GM21737 (cell line): ENCODE results near the gene CACNA2D3.

Experiments
- ATAC-seq: cut with Tn5 transposase; IDR thresholded peaks from one replicate; pipeline ENCODE4 v1.9.1; 2021; ENCODE audit warnings: mild to moderate bottlenecking, moderate library complexity; ENCODE audit not compliant: unreplicated experiment

Gene CACNA2D3

DNA sequence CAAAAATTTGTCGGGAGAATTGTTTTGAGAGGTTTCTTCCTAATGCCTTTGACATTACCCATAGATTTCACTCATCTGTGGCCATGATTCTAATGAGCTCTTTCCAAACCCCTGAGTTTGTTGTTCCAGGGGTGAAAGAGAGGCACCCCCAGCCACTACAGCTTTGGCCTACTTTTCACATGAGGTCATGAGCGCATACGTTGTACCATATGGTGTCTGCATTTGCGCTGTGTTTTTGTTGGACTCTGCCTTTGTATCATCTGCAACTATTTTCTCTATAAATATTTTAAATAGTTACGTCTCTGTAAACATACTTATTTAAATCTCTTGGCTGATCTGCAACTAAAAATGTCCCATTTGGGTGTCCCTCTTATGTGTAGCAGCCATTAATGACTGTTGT, 697.6 kb downstream of the CACNA2D3 start:
- no peak for ATAC-seq

DNA sequence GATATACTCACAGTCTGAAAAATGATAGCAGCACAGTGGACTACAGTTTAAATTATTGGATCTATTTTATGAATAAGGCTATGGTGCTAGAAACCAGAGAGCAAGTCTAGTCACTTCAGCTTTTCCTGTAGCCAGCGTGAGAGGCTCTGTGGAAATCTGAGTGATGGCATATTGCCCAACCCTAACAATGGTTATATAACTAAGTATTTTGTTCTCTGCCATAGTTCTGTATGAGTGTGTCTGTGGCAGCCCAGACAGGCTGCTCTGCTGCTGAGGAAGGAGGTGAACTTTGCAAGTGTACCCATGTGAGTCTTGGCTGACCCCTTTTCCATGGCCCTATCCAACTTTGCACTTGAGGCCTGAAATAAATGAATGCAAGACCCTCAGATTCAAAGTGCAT, 699.9 kb downstream of the CACNA2D3 start:
- no peak for ATAC-seq

DNA sequence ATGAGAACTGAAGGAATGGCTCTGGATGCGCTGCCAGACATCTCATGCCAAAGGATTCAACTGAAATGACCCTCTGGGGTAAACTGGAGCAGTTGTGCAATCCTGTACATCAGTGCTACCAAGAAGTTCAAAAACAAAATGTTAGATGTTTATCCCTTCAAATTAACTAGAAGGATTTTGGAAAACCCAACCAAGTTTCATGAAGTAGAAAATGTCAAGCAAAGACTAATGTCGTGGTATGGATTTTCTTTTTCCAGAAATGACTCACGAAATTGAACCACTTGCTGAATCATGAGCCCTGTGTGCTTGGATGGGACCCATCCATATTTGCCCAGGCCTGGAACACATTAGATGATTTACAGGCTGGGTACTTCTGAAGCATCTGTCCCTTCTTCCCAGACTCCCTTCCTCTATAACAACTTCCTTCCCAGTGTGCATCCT, 703.9 kb downstream of the CACNA2D3 start:
- ATAC-seq: no peak

DNA sequence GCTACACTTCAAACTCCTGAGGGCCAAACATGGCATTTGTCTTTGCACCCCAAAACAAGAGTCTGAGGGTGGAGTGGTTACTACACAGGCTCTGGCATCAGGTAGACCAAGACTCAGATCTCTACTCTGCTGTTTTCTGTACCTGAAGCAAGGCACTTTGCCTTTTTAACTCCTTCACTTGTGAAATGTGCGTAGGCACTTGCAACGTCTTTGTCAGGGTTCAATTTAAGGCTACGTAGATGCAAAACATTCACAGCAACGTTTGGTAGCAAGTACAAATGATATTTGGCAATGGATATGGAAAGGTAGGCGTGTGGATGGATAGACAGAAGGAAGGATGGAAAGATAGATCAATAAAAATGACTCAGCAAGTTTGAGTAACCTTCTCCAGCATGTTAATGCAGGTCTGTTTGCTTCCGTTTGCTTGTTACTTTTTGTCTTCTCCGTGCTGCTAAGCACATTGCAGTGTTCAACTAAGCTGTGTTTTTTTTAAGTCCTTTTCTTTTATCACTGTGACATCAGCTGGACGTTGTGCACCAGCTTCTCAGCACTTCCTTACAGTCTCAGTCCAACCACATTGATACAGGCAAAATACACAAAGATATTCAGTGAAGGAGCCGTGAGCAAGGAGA, 704.8 kb downstream of the CACNA2D3 start:
- no peak for ATAC-seq

DNA sequence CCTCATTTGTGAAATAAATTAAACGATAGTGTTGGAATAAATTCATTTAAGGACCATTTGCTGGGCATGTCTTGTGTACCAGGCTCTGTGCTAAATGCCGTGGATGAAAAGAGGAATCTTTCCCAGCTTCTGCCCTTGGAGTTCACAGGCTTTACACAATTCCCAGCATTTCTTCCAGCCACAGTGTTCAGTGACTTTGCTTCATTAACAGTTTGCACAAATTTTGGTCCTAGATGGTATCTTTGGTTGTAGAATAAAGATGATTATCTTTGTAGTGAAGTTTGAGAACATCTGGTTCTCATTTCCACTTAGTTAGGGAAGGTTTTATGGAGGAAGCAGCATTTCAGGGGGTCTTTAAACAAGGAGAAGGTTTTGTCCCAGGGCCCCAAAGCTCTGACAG, 705.4 kb downstream of the CACNA2D3 start:
- ATAC-seq: no peak

DNA sequence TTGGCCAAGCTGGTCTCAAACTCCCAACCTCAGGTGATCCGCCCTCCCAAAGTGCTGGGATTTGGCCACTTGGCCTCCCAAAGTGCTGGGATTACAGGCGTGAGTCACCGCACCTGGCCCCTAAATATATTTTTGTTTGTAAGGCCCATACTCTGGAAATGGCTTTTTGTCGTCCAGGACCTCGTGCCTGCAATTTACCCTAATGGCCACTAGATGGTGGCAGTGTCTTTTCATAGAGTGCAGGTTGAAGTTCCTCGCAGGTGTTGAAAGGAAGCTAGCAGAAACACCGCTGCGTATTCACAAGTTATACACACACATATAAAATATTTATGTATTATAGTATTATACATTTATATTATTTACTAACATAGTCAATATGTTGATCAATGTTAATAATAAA, 708.3 kb downstream of the CACNA2D3 start:
- ATAC-seq: no peak

DNA sequence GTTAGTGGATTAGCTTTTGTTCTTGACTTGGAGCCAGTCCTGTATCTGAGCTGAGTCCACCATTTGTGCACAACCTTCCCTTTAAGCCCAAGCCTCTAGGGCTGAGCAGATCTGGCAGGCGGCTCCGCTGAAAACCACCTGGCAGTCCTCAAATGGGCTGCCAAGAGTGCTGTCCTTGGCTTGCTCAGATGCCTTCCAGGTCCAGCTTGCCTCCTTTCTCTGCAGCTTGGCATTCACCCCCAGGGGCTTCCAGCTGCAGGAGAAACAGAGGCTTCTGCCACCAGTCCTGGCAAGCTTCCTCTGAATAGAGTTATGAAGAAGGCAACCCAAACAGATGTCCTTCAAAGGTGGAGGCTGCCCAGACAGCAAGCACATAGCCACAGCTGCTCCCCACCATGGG, 708.8 kb downstream of the CACNA2D3 start:
- no peak for ATAC-seq

DNA sequence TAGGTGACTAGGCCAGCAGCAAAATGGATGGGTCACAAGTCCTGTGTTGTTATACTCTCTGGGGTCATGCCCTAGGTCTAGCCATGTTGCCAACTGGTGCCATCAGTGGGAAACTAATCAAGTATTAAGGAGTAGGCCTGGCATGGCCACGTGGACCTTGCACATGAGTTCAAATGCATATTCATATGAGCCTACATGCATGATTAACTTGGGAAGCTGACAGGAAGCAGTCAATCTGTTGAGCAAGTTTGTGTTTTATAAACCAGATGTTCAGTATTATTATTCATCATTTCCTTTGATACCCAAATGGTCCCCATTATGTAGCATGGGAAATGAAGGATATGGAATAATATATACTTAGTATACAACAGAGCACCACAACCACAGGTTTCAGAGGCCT, 710.5 kb downstream of the CACNA2D3 start:
- no peak for ATAC-seq

DNA sequence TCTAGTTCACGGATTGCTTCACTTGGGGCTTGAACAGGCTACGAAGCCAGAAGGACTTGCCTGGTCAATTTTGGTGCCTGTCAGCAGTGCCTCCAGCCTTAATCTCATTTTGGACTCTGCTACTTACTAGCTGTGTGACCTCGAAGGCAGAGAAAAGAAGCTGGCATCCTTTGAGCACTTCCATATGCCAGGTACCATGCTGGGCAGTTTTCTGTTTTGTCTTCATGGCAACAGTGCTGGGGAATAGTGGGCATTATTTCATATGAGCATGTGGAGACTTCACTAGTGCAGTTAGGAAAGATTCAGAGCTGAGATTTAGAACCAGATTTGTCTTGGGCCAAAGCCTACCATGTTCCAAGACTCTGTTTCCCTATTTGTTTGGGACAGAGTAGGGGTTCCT, 713.3 kb downstream of the CACNA2D3 start:
- no peak for ATAC-seq

DNA sequence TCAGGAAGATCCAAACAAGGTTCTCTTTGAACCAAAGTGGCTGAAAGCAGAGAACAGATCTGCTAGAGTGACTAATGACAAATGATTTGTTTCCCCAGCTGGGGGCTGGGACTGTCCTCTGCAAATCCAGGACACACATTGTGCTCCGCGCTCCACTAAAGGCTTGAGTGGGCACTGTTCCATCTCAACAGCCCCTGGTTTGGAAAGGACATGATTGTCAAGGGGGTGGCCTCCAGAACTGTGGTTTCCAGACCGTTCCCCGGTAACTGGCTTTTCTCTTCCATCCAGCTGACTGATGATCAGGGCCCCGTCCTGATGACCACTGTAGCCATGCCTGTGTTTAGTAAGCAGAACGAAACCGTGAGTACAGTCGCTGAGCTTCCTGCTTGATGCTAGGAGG, 714.5 kb downstream of the CACNA2D3 start:
- no peak for ATAC-seq

DNA sequence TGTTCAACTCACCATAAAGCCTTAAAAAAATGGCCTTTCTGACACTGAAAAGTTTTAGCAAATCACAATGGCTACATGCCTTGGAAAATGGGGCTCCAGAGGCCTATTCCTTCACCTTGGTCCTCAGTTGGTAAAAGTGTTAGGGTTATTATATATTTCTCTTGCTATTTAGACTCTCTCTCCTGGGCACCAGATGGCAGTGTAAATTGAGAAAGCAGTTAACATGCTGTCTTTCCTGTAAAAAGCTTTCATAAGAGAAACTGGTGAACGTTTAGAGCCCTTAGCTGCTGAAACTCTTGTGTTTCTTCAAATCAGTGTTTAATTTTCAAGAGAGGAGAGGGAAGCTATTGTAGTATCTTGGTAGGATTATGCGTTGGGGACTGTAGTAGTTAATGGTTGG, 715.6 kb downstream of the CACNA2D3 start:
- no peak for ATAC-seq

DNA sequence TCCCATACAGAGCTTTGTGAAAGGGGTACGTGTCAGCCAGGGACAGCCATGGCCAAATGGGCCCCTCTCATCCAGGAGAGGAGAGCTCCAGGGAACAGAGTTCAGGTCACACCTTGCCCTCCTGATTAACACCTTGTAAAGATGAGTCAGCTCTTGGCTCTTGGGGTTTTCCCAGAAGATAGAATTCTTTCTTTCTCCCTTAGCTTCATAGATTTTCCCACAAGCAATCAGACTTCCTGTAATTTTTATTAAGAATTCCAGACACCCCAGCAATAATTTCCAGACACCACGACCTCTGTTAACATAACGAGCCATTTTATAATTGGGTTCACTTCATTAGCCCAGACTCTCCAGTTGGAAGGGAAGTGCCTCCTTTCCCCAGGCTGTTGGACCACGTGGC, 719.1 kb downstream of the CACNA2D3 start:
- no peak for ATAC-seq

DNA sequence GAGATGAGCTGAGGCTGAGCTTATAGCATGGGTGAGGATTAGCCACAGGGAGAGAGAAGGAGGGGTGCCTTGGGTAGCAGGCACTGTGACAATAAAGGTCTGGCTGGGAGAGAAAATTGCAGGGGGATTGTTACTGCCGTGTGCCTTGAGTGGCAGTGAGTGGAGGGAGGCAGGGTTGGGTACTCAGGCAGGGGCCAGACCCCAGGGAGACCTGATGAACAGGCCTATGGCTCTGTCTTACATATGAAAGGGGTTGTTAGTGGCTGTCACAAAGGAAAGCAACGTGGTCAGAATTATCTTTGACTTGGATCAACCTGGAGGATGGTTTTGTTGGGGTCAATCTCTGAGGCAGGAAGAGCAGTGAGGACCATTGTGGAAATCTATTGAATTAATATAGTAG, 721.0 kb downstream of the CACNA2D3 start:
- ATAC-seq: no peak

DNA sequence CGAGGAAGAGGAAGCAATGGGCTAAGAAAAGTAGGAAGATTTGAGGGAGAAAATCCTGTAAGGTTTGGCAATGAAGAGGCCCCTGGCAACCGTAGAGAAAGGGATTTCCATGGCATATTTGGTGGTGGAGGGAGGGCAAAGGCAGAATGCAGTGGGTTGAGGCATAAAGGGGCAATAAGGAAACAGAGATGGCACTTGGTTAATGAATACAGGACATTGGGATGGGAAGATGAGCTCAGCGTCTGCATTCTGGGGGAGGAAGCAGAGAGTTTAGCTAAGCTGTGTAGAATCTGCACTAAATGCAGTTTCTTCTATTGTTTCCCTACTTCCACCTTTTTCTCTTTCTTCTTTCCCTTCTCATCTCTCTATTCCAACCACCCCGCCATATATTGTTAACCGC, 721.9 kb downstream of the CACNA2D3 start:
- ATAC-seq: no peak

DNA sequence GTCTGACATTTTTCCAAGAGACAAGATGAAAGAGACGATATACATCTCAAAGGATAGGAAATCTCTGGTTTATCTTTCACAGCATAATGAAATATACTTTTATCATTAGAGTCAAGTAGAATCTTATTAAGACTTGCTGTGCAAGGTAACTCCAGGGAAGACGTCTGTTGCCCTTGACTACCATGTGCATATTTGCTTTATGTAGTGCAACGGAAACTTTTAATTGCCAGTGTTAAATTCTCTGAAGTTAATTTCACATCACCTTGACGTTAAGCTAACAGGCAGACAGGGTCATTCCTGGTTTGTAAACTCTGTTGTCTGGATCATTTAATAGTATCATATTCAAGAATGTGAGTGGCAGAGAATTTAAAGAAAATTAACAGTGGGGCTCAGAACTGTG, 722.7 kb downstream of the CACNA2D3 start:
- no peak for ATAC-seq

DNA sequence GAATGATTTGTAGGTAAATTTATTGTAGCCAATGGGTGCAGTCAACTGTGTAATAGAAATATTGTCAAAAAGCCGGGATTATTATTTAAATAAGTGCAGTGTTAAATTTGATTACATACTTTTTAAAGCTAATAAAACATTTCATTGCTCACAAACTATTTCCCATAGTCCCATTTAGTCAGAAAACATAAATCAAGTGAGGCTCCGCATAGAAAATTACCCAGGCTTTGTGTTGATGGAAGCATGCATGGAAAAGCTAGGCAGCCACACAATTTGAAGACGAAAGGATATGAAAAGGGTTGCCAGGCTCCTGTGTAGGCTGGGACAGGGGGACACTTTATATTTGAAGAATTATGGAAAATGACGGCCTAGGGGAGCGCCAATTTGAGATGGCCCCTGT, 723.2 kb downstream of the CACNA2D3 start:
- no peak for ATAC-seq

DNA sequence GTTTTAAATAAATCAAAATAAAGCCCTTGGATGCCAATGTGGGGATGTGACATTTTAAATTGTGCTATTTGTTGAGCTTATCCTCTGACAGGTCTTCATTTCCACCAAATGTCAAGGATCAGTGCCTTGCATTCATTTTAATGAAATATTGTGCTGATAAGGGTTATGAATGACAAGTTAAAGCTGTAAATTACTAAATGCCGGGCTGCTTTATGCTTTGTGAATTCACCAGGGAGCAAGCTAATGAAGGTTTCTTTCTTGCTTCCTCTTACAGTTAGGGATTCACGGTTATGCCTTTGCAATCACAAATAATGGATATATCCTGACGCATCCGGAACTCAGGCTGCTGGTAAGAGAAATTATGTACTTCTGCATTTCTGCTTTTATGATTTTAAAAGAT, 723.8 kb downstream of the CACNA2D3 start:
- no peak for ATAC-seq

DNA sequence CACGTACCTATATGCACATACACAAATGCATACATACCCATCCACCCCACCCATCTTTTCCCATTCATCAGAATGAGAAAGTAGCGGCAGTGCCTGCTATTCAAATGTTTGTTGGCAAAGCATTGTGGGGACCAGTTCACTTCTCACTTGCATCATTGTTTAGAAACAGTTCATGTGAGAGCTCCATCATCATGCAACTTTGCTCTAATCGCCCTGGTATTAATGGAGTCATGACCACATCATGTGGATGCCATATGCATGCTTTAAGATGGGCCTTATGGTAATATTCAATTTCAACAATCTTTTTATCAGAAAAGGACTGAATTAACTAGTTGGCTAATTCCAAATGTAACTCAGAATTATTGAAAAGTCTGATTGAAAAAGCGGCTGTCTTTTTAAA, 725.0 kb downstream of the CACNA2D3 start:
- no peak for ATAC-seq

DNA sequence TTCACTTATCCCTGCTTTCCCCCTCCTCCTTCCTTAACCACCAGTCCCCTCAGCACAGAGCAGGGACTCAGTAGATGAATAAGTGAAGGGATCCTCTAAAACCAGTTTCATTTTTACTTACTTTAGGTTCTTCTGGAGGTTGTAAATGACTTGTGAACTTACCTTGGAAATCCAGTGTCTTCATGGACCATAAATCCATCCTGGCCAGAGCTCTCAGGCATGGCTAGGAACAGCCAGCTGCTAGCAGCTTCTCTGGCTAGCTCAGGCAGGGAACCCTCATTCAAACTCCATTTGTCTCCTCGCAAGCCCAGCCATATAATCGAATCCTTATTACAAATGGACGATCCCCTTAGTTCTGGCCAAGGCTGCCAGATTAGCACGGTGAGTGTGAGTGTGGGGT, 727.0 kb downstream of the CACNA2D3 start:
- ATAC-seq: no peak

DNA sequence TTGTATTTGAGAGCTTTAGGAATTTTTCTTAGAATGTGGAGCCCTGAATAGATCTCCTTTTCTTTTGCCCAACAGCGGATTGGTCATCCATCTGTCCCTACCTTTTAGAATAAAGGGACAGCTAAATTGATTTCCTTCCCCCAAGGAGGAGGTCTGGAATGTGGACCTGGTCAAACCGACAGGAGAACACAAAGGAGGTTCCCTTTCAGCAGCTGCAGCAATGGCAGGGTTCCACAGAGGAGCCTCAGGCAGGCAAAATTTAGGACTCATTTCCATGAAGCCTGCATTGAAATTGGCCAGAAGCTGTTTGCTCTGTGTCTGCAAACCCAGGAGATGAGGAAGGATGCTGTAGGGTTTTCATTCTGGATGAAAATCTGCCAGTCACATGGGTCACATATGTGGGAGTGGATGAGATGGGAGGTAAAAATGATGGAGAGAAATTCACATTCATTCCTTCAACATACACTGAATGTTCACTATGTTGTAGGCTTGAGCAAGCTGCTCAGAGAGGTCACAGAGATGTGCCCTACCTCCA, 728.2 kb downstream of the CACNA2D3 start:
- no peak for ATAC-seq

DNA sequence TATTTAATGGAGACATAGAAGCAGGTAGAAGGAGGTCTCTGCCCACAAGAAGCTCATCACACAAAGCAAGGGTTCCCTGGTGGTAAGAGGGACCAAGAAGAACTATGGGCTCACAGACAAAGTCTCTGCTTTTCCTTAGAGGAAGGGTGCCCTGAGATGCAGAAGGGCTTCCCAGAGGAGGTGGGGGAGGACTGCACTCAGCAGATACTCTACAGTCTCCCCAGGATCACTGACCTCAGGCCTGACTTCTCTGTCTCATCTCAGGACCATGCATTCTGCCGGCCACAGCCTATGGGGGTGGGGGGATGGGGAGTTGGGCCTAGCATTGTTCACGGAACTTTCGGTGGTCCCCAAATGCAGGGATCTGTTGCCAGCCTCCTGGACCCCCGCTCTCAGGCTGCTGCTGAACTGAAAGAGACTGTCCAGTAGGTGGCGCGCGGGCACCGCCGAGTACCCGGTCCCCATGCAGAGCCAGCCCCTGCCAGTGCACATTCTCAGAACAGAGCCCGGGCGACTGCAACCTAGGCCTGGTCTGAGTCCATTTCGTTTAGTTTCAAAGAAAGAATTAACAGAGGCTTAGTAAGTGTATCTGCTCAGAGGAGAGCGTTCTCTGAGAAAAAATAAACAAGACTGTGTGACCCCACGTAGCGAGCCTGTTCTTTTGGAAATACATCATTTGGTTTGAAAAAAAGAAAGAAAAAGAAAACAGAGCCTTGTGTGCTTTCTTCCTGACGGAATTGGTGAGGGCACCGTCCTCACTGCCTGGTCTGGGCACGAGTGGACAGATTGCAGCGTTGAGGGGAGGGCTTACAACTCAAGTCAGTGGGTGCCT, 731.4 kb downstream of the CACNA2D3 start:
- no peak for ATAC-seq

DNA sequence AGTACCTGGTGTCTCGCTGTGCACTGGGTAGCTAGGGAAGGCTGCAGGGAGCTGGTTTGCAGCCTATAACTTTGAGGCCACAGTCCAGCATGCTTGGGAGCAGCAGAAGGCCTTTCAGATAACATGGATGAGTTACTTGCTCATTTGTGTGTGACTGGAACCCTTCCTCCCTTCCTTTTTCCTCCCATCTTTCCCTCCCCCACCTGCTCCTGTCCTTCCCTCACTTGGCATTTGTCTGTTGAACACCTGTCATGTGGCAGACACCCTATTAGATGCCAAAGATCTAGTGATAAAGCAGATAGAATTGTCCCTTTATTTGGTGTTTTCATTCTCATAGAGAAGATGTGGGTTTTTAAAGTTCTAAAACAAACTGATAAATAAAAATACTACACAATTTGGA, 733.9 kb downstream of the CACNA2D3 start:
- ATAC-seq: no peak
